Lower lobe of right lung (tissue), 2 donors: ENCODE results near the gene RNFT2. TPM values are rescaled to one million over a fixed set of nuclear protein-coding genes. Genes with fewer than 3 reads are reported as not detected.

Experiments
- ATAC-seq, 2 donors: fragments of 200-7000 bp; cut with Tn5 transposase; one replicate each; pipeline ENCODE4 v1.9.1; 2020 to 2022; ENCODE audit warnings: mild to moderate bottlenecking in 2 of 2, moderate library complexity in 2 of 2
- DNase-seq: peaks from one replicate; pipeline ENCODE4 v3.0.0-alpha.2; 2020
- H3K27ac ChIP-seq: fragments of 200-600 bp; one replicate; pipeline ENCODE4 v1.8.0; 2022
- H3K27me3 ChIP-seq: fragments of 200-600 bp; one replicate; pipeline ENCODE4 v1.8.0; 2022; ENCODE audit warnings: low read depth
- H3K36me3 ChIP-seq: fragments of 200-600 bp; one replicate; pipeline ENCODE4 v1.8.0; 2022; ENCODE audit warnings: mild to moderate bottlenecking
- H3K4me1 ChIP-seq: fragments of 200-600 bp; one replicate; pipeline ENCODE4 v1.8.0; 2022
- H3K4me3 ChIP-seq: fragments of 200-600 bp; one replicate; pipeline ENCODE4 v1.8.0; 2022; ENCODE audit warnings: mild to moderate bottlenecking
- H3K9me3 ChIP-seq: fragments of 200-600 bp; one replicate; pipeline ENCODE4 v1.8.0; 2022
- CTCF ChIP-seq: fragments of 200-600 bp; IDR thresholded peaks from one replicate; pipeline ENCODE4 v1.8.0; 2022; ENCODE audit warnings: antibody characterized with exemption, mild to moderate bottlenecking
- intact Hi-C: fragments of 100-400 bp; cut with DNase I; formaldehyde crosslinking; loops from one replicate; pipeline ENCODE4 v1.11.0; 2022
- long read RNA-seq: library from polyadenylated mRNA; unstranded; transcript quantifications from one replicate; pipeline ENCODE4 v2.0.0, GENCODE V29; 2021
- total RNA-seq: library from RNA; stranded (reverse); fragmentation: NEBNext Ultra II Directional; extraction: Animal tissue kit (Norgen Biotek cat#: 25700); gene quantifications from one replicate; pipeline ENCODE4 v1.2.1, GENCODE V29; 2021
- donor health status: DM: no; HTN: yes; CAD: no; lungs with severe emphysema.

The RNFT2 gene
- total RNA-seq: 3.3 TPM
- long read RNA-seq, partial matches to known transcripts: 1 of 4 reads
- long read RNA-seq, other reads (novel, unspliced or antisense): 3 of 4 reads

- DNase-seq (peak; percentile 99), ATAC-seq (peak; percentile 96 to 99)
- peaks cover 23% of the 10 kb centered on the region for H3K36me3 ChIP-seq
- intact Hi-C loops: no loop called here
- peak within 1 kb of the TSS; percentile 81 for H3K4me3 ChIP-seq
- no peak for TF ChIP-seq CTCF
- peak within 1 kb of the TSS; percentile 79 for H3K27ac ChIP-seq
- H3K9me3 ChIP-seq: no peaks in the 10 kb centered on the region
- no peaks in the 10 kb centered on the region for H3K27me3 ChIP-seq
- H3K4me1 ChIP-seq: peaks cover 15% of the 10 kb centered on the region
Measured at GRCh38 chr12:116737774-116738657, at the start of gene RNFT2, which contains the start of gene SPRING1. RNFT2 (plus strand) TSS chr12:116738315; CDS start chr12:116740498, 2,183 bp downstream. SPRING1 (minus strand) TSS chr12:116738069; CDS start chr12:116737900, 169 bp downstream.

- Histone ChIP-seq H3K9me3 (no peaks in the 10 kb centered on the region), H3K36me3 (no peaks in the 10 kb centered on the region), H3K4me3 (no peak overlapping the region), H3K4me1 (peaks cover 19% of the 10 kb centered on the region), H3K27me3 (peaks cover 21% of the 10 kb centered on the region), H3K27ac (no peak overlapping the region)
- intact Hi-C loops: no loop called here
- no peak for TF ChIP-seq CTCF
- ATAC-seq (no peak), DNase-seq (no peak)
Measured at GRCh38 chr12:116689521-116689920, 48.6 kb upstream of the RNFT2 start.

- Histone ChIP-seq H3K9me3 (no peaks in the 10 kb centered on the region), H3K27me3 (peaks cover 21% of the 10 kb centered on the region), H3K4me3 (no peak overlapping the region), H3K27ac (no peak overlapping the region), H3K36me3 (no peaks in the 10 kb centered on the region), H3K4me1 (peaks cover 26% of the 10 kb centered on the region)
- no peak for TF ChIP-seq CTCF
- intact Hi-C loops: no loop called here
- ATAC-seq (no peak), DNase-seq (no peak)
Measured at GRCh38 chr12:116689979-116690744, 48.0 kb upstream of the RNFT2 start.

- Histone ChIP-seq H3K4me3 (no peak overlapping the region), H3K27me3 (peaks cover 21% of the 10 kb centered on the region), H3K27ac (no peak overlapping the region), H3K9me3 (no peaks in the 10 kb centered on the region), H3K36me3 (no peaks in the 10 kb centered on the region), H3K4me1 (peaks cover 26% of the 10 kb centered on the region)
- TF ChIP-seq CTCF: no peak
- ATAC-seq (no peak), DNase-seq (no peak)
- intact Hi-C loops: no loop called here
Measured at GRCh38 chr12:116691205-116691604, 46.9 kb upstream of the RNFT2 start.

- Histone ChIP-seq H3K9me3 (no peaks in the 10 kb centered on the region), H3K27me3 (peaks cover 21% of the 10 kb centered on the region), H3K4me1 (peaks cover 26% of the 10 kb centered on the region), H3K4me3 (no peak overlapping the region), H3K36me3 (no peaks in the 10 kb centered on the region), H3K27ac (no peak overlapping the region)
- ATAC-seq (no peak), DNase-seq (no peak)
- TF ChIP-seq CTCF: no peak
- intact Hi-C loops: no loop called here
Measured at GRCh38 chr12:116691636-116692035, 46.5 kb upstream of the RNFT2 start.
